Adrenal gland (tissue), 12 donors: ENCODE results near the gene CARMIL3. TPM values are rescaled to one million over a fixed set of nuclear protein-coding genes. Genes with fewer than 3 reads are reported as not detected.

Experiments
- DNase-seq, 7 donors: peaks; one replicate each; pipeline ENCODE4 v3.0.0-alpha.2; 2019 to 2020
- H3K27ac ChIP-seq, 5 donors: fragments of 200-600 bp; sonication (generic) in 4 of 5; 1 replicate in 3 of 5; 2 replicates in 2 of 5; pipeline versions ENCODE4 v1.5.1 to v1.8.0; 2016 to 2020; ENCODE audit warnings: mild to moderate bottlenecking in 1 of 5
- H3K27me3 ChIP-seq: fragments of 200-600 bp; 2 replicates; pipeline ENCODE4 v1.8.0; 2021
- H3K36me3 ChIP-seq, 2 donors: fragments of 200-600 bp; replicated peaks in 1 of 2; 1 replicate in 1 of 2; 2 replicates in 1 of 2; pipeline versions ENCODE4 v1.5.1 to v1.8.0; 2018 to 2022
- H3K4me1 ChIP-seq, 2 donors: fragments of 200-600 bp; replicated peaks in 1 of 2; 1 replicate in 1 of 2; 2 replicates in 1 of 2; pipeline versions ENCODE4 v1.5.1 to v1.8.0; 2018 to 2021
- H3K4me3 ChIP-seq, 4 donors: fragments of 200-600 bp; sonication (generic) in 3 of 4; one replicate each; pipeline ENCODE4 v1.5.1; 2016 to 2018
- H3K9me3 ChIP-seq, 3 donors: fragments of 200-600 bp; sonication (generic) in 1 of 3; replicated peaks in 1 of 3; 1 replicate in 2 of 3; 2 replicates in 1 of 3; pipeline versions ENCODE4 v1.5.1 to v1.8.0; 2016 to 2021
- POLR2A ChIP-seq, 2 donors: fragments of 450-650 bp; IDR thresholded peaks; one replicate each; pipeline ENCODE4 v1.6.1; 2017; ENCODE audit warnings: antibody characterized with exemption in 2 of 2, mild to moderate bottlenecking in 2 of 2, moderate library complexity in 1 of 2
- WGBS, 4 donors: extraction: QIAGEN DNeasy Blood & Tissue Kit in 2 of 4; methylation state at CpG; one replicate each; pipeline versions ENCODE4 v1.1.5 to v1.1.7; 2013 to 2017; 5-methylcytosine and 5-hydroxymethylcytosine counted together
- intact Hi-C, 2 donors: fragments of 100-400 bp; cut with DNase I; formaldehyde crosslinking; loops; one replicate each; pipeline versions ENCODE4 v1.14.1 to v1.15.0; 2022 to 2023
- polyA plus RNA-seq, 3 donors: library from polyadenylated mRNA; stranded (reverse); fragments of 200-250 nt in 2 of 3; fragments of 350-450 nt in 1 of 3; fragmentation: Illumina TruSeq in 1 of 3; extraction: RNeasy Lipid Tissue Mini Kit (QIAGEN cat#74804) in 1 of 3; gene quantifications; one replicate each; pipeline ENCODE4 v1.2.3, GENCODE V29; 2013 to 2014
- total RNA-seq, 9 donors: library from RNA; depleted of rRNA in 4 of 9; stranded (reverse); fragments of >200 nt in 4 of 9; fragments of 120-200 nt in 1 of 9; fragmentation: NEBNext Ultra II Directional in 1 of 9; extraction: Animal tissue kit (Norgen Biotek cat#: 25700) in 1 of 9; gene quantifications; one replicate each; pipeline versions ENCODE4 v1.1.0 to v1.2.4, GENCODE V29; 2013 to 2023
- TF ChIP-seq, protein P1 (sequence below), 6 experiments: fragments of 450-650 bp in 4 of 6; fragments of 200-600 bp in 2 of 6; sonication (generic) in 1 of 6; IDR thresholded peaks; 1 replicate in 5 of 6; 2 replicates in 1 of 6; pipeline versions ENCODE4 v1.5.1 to v1.8.0; 2016 to 2021; ENCODE audit warnings: antibody characterized with exemption in 6 of 6, mild to moderate bottlenecking in 2 of 6, moderate library complexity in 1 of 6
- donor health status: healthy with polysubstance abuse.
- donor health status: Bipolar disorder and iron deficiency.
- donor health status: DM: yes; HTN: yes; CAD: no.
- donor health status: DM: no; HTN: no; CAD: no.
- donor health status: DM: no; HTN: no; CAD: no.
- donor health status: DM: yes; HTN: yes; CAD: no.

Gene CARMIL3
- total and polyA plus RNA-seq, 12 donors, result 0.17 to 5.8 (median 0.74) TPM; not detected in 1

GRCh38 chr14:24113801-24114531, 62.2 kb downstream of the CARMIL3 start:
- 0% methylated on average over 29 to 42 of the region's 42 CpGs for WGBS, 4 donors
- Histone ChIP-seq H3K27me3 (no peaks in the 10 kb centered on the region), H3K9me3 (no peaks in the 10 kb centered on the region), H3K4me3 (peak overlapping the region in 3 of 4 donors; percentile 51 to 81 (median 75)), H3K4me1 (peaks cover 19 to 22% of the 10 kb centered on the region in 2 donors), H3K27ac (peak overlapping the region; percentile 97 to 100 (median 98)), H3K36me3 (peaks cover 0 to 24% of the 10 kb centered on the region in 2 donors)
- peak; percentile 91 to 98 (median 97) for DNase-seq
- TF ChIP-seq, protein P1, sequence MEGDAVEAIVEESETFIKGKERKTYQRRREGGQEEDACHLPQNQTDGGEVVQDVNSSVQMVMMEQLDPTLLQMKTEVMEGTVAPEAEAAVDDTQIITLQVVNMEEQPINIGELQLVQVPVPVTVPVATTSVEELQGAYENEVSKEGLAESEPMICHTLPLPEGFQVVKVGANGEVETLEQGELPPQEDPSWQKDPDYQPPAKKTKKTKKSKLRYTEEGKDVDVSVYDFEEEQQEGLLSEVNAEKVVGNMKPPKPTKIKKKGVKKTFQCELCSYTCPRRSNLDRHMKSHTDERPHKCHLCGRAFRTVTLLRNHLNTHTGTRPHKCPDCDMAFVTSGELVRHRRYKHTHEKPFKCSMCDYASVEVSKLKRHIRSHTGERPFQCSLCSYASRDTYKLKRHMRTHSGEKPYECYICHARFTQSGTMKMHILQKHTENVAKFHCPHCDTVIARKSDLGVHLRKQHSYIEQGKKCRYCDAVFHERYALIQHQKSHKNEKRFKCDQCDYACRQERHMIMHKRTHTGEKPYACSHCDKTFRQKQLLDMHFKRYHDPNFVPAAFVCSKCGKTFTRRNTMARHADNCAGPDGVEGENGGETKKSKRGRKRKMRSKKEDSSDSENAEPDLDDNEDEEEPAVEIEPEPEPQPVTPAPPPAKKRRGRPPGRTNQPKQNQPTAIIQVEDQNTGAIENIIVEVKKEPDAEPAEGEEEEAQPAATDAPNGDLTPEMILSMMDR (IDR thresholded peaks at IDR 0.05), result peak in 2 of 6 experiments; percentile 4 to 9
- peak; percentile 63 to 89 for TF ChIP-seq POLR2A (IDR thresholded peaks at IDR 0.05)
- intact Hi-C loops, result no loop called here

GRCh38 chr14:24114532-24115421, 63.0 kb downstream of the CARMIL3 start, which contains the start of the genes DCAF11 and NRL:
DCAF11 (plus strand) TSS chr14:24114777; CDS start chr14:24115595, 818 bp downstream.
NRL (minus strand) TSS chr14:24114949; CDS start chr14:24082848, 32,101 bp downstream.
- DNase-seq, result peak; percentile 99 to 100 (median 99)
- H3K27me3 ChIP-seq, result no peaks in the 10 kb centered on the region
- H3K4me3 ChIP-seq, result peak within 1 kb of the TSS; percentile 41 to 81 (median 65)
- intact Hi-C loops, result no loop called here
- peak within 1 kb of the TSS; percentile 97 to 100 (median 98) for H3K27ac ChIP-seq
- TF ChIP-seq, protein P1 (IDR thresholded peaks at IDR 0.05), result peak in 1 of 6 experiments; percentile 20
- TF ChIP-seq POLR2A (IDR thresholded peaks at IDR 0.05), result peak in 1 of 2 donors; percentile 41
- H3K36me3 ChIP-seq, result peaks cover 0 to 32% of the 10 kb centered on the region in 2 donors
- no peaks in the 10 kb centered on the region for H3K9me3 ChIP-seq
- peaks cover 19% of the 10 kb centered on the region in 2 donors for H3K4me1 ChIP-seq
- 0 to 1% (median 0%) methylated on average over 21 to 65 of the region's 65 CpGs for WGBS, 4 donors

DNA sequence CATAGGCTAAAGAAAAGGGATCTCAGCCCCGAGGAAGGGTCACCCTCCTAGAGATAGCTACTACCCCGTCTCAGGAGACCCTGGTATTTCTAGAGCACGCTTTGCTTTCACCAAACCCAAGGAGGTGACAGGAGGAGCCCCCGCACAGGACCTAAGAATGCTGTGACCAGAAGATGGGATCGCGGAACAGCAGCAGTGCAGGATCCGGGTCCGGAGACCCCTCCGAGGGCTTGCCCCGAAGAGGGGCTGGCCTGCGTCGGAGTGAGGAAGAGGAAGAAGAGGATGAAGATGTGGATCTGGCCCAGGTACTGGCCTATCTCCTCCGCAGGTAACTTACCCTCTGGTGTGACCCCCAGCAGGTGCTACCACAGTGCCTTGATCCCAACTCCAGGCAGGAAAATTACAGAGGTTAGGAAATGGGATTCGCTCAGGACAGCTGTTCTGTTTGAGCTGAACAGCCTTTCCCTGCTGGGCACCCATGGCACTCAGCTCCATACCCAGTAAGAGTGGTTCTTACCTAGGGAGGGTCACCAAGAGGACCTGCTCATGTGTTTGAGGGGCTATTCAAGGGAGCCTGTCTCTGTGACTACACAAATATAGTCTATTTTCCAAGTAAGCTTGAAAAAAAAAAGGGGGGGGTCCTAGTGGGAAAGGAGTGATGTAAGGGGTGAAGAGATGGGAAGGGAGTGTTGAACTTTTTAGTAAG, 63.8 kb downstream of the CARMIL3 start:
- WGBS, 4 donors, result 1 to 2% (median 2%) methylated on average over 9 to 14 of the region's 14 CpGs
- DNase-seq, result peak in 1 of 7 donors; percentile 18
- no peak for TF ChIP-seq POLR2A (IDR thresholded peaks at IDR 0.05)
- TF ChIP-seq, protein P1 (IDR thresholded peaks at IDR 0.05), result no peak

More for the DNA sequence above, 63.8 kb downstream of the CARMIL3 start:
- Histone ChIP-seq H3K4me3 (peak overlapping the region in 3 of 4 donors; percentile 19 to 81 (median 55)), H3K27ac (peak overlapping the region in 4 of 5 donors; percentile 97 to 100 (median 98)), H3K4me1 (peaks cover 19% of the 10 kb centered on the region in 2 donors), H3K36me3 (peaks cover 0 to 40% of the 10 kb centered on the region in 2 donors), H3K27me3 (no peaks in the 10 kb centered on the region), H3K9me3 (no peaks in the 10 kb centered on the region)
- intact Hi-C loops, result no loop called here
